NK-92 treated with Interleukin-12 subunit alpha and Interleukin-12 subunit beta, amount 100 ng/mL, for 24 hours (cell line): ENCODE data around the gene PTEN.

Experiments
- DNase-seq: peaks from one replicate; lab custom pipeline; 2025; lab: John Stamatoyannopoulos, UW

PTEN gene

GRCh38 chr10:87976101-87976743 is 112.8 kb downstream of the PTEN start:
- no peak for DNase-seq

GRCh38 chr10:87978166-87978565 is 114.7 kb downstream of the PTEN start:
- no peak for DNase-seq

- no peak for DNase-seq
Observed at GRCh38 chr10:87979847-87980246, 116.4 kb downstream of the PTEN start.

GRCh38 chr10:87983716-87984115 is 120.3 kb downstream of the PTEN start:
- DNase-seq = no peak

GRCh38 chr10:87987206-87987605 is 123.8 kb downstream of the PTEN start:
- no peak for DNase-seq

- no peak for DNase-seq
Observed at GRCh38 chr10:87991946-87992345, 128.5 kb downstream of the PTEN start.

- no peak for DNase-seq
Observed at GRCh38 chr10:88004451-88004850, 141.0 kb downstream of the PTEN start.

GRCh38 chr10:88006261-88006660 is 142.8 kb downstream of the PTEN start:
- DNase-seq = no peak

- no peak for DNase-seq
Observed at GRCh38 chr10:88008866-88009470, 145.5 kb downstream of the PTEN start.

GRCh38 chr10:88012641-88013040 is 149.2 kb downstream of the PTEN start:
- DNase-seq = no peak

- no peak for DNase-seq
Observed at GRCh38 chr10:88017781-88018180, 154.4 kb downstream of the PTEN start.

- DNase-seq = no peak
Observed at GRCh38 chr10:88019753-88020152, 156.3 kb downstream of the PTEN start.
